ENCODE measurements around the gene CATSPER4. TPM values are rescaled to one million over a fixed set of nuclear protein-coding genes. Genes with fewer than 3 reads are reported as not detected.
A peak's percentile ranks its signal among the peaks of the same experiment; 100 is the strongest.

CATSPER4 gene
- total RNA-seq, 3 donors from 2014 or later (not counting 1 experiment from before 2014, with no cell fraction given) = not detected

DNA sequence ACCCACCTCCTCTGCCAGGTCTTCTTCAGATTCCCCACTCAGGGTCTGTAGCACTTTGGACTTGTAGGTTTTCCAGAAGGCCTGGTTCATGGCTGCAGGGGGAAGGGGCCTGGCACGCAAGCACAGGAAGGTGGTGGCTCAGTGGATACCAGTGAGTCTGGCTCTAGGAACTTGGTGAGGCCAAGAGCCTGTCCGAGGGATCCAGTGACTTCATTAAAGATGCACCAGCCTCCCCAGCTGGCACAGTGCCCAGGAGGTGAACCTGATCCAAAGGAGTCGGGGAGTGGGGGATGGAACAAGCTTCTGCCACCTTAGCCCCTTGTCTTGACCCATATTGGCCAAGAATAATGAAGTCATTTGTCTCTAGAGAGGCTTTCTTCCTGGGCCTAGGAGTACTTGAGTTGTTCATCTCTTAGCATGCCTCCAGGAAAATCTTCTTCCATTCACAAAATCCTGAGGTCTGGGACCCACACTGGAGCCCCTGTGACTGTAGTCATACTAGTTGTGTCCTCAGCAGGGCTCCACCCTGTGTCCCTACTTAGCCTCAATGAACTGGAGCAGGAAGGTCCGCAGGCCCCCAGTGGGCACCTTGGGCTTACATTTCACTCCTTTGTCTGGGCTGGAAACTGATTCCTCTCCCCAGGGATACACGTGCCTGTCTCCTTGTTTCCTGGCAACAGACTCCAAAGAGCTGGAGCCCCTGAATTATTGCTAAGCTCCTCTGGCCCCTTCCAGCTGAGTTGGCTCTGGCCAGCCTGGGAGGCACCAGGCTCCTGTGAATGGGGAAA lies 21.8 kb upstream of the CATSPER4 start, which contains the start of gene C1orf232:
C1orf232 (minus strand) TSS at position 554 of the 788 bp plus-strand sequence; CDS start at position 90, 464 bp downstream.
- no peak for ATAC-seq
- Histone ChIP-seq H3K27ac (ENCODE audit: low read length) (peak within 1 kb of the TSS; percentile 10), H3K4me3 (ENCODE audit: low read length) (peak within 1 kb of the TSS; percentile 60), H3K36me3 (ENCODE audit: control insufficient read depth, insufficient read depth, low read length) (no peaks in the 10 kb centered on the region), H3K4me1 (ENCODE audit: control insufficient read depth, insufficient read depth, low read length) (peaks cover 30% of the 10 kb centered on the region), H3K27me3 (ENCODE audit: control insufficient read depth, insufficient read depth, low read length) (peaks cover 8% of the 10 kb centered on the region), H3K9me3 (ENCODE audit: control insufficient read depth, insufficient read depth, low read length) (no peaks in the 10 kb centered on the region)
- Mint-ChIP-seq H3K4me3 (peak within 1 kb of the TSS; percentile 84), H3K9me3 (no peaks in the 10 kb centered on the region), H3K4me1 (peaks cover 0 to 25% of the 10 kb centered on the region in 2 donors), H3K36me3 (no peaks in the 10 kb centered on the region), H3K27ac (peak within 1 kb of the TSS; percentile 66 to 92), H3K27me3 (ENCODE audit: low read depth in 2 of 2) (peaks cover 0 to 17% of the 10 kb centered on the region in 2 donors)
- WGBS (ENCODE audit: insufficient coverage) = 94% methylated on average over 5 of the region's 5 CpGs
- intact Hi-C loops (cut with micrococcal nuclease) = loop anchor here (1.0 to 10.0 kb wide), 3 partner anchors 64 to 226 kb away; partner anchors contain the start of gene CEP85
- DNase-seq = no peak
- TF ChIP-seq, protein P1, sequence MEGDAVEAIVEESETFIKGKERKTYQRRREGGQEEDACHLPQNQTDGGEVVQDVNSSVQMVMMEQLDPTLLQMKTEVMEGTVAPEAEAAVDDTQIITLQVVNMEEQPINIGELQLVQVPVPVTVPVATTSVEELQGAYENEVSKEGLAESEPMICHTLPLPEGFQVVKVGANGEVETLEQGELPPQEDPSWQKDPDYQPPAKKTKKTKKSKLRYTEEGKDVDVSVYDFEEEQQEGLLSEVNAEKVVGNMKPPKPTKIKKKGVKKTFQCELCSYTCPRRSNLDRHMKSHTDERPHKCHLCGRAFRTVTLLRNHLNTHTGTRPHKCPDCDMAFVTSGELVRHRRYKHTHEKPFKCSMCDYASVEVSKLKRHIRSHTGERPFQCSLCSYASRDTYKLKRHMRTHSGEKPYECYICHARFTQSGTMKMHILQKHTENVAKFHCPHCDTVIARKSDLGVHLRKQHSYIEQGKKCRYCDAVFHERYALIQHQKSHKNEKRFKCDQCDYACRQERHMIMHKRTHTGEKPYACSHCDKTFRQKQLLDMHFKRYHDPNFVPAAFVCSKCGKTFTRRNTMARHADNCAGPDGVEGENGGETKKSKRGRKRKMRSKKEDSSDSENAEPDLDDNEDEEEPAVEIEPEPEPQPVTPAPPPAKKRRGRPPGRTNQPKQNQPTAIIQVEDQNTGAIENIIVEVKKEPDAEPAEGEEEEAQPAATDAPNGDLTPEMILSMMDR (IDR thresholded peaks at IDR 0.05) = no peak

DNA sequence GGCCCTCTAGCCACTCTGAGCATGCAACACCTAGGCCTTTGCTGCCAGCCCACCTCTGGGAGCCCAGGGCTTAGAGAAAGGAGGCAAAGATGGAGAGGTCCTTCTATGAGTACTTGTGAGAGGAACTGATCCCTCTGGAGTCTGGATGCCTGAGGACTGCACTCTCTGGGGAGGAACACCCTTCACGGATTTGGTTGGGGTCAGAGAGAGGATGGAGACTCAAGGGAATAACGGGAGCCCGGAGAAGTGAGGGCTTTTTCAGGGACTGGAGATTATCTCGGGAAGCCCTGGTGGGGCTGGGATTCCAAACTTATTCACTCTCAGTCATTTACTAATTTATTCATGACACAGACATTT lies 21.2 kb upstream of the CATSPER4 start:
- peaks cover 25% of the 10 kb centered on the region for H3K4me1 ChIP-seq (ENCODE audit: control insufficient read depth, insufficient read depth, low read length)
- intact Hi-C loops (cut with micrococcal nuclease) = loop anchor here (1.0 to 10.0 kb wide), 3 partner anchors 63 to 226 kb away; partner anchors contain the start of gene CEP85
- no peaks in the 10 kb centered on the region for H3K9me3 ChIP-seq (ENCODE audit: control insufficient read depth, insufficient read depth, low read length)
- Mint-ChIP-seq H3K27me3 (ENCODE audit: low read depth in 2 of 2) (peaks cover 0 to 15% of the 10 kb centered on the region in 2 donors), H3K36me3 (no peaks in the 10 kb centered on the region), H3K27ac (peak overlapping the region; percentile 66 to 92), H3K9me3 (no peaks in the 10 kb centered on the region), H3K4me3 (peak overlapping the region; percentile 60), H3K4me1 (peaks cover 0 to 25% of the 10 kb centered on the region in 2 donors)
- WGBS (ENCODE audit: insufficient coverage) = 89% methylated on average over 4 of the region's 4 CpGs
- DNase-seq (no peak), ATAC-seq (no peak)
- H3K27me3 ChIP-seq (ENCODE audit: control insufficient read depth, insufficient read depth, low read length) = peaks cover 5% of the 10 kb centered on the region
- H3K27ac ChIP-seq (ENCODE audit: low read length) = no peak overlapping the region
- TF ChIP-seq, protein P1 (IDR thresholded peaks at IDR 0.05) = no peak
- H3K4me3 ChIP-seq (ENCODE audit: low read length) = peak overlapping the region; percentile 60
- no peaks in the 10 kb centered on the region for H3K36me3 ChIP-seq (ENCODE audit: control insufficient read depth, insufficient read depth, low read length)

DNA sequence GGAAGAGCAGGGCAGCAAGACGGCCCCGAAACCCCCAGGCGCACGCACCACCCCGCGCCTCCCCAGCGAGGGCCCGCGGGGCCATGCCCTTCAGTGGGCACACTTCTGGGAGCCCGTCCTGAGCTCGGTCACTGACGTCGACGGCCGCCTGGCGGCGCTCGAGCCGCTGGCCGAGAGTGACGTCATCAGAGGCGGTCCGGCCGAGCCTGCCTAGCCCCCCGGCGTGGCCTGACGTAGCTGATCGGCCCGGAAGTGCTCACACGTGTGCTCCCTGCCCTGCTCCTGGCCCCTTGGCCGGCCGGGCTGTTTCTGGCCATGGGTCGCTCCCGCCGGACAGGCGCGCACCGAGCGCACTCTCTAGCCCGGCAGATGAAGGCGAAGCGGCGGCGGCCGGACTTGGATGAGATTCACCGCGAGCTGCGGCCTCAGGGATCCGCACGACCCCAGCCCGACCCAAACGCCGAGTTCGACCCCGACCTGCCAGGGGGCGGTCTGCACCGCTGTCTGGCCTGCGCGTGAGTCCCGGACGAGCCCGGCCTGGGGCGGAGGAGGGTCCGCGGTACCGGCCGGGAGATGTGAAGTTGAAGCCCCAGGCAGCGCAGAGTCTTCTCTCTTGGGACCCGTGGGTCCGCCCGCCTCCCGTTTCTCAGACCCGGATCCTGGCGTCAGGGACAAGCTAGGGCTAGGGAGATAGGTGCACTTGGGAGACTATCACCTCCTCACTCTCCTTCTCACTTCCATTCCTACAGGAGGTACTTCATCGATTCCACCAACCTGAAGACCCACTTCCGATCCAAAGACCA lies 20.5 kb upstream of the CATSPER4 start, which contains the start of gene ZNF593:
ZNF593 (plus strand) TSS at position 240 of the 803 bp plus-strand sequence; CDS start at position 316, 76 bp downstream.
- Histone ChIP-seq H3K27ac (ENCODE audit: low read length) (peak within 1 kb of the TSS; percentile 10), H3K9me3 (ENCODE audit: control insufficient read depth, insufficient read depth, low read length) (no peaks in the 10 kb centered on the region), H3K36me3 (ENCODE audit: control insufficient read depth, insufficient read depth, low read length) (no peaks in the 10 kb centered on the region), H3K4me1 (ENCODE audit: control insufficient read depth, insufficient read depth, low read length) (peaks cover 18% of the 10 kb centered on the region), H3K27me3 (ENCODE audit: control insufficient read depth, insufficient read depth, low read length) (no peaks in the 10 kb centered on the region), H3K4me3 (ENCODE audit: low read length) (peak within 1 kb of the TSS; percentile 60)
- Mint-ChIP-seq H3K27me3 (ENCODE audit: low read depth in 2 of 2) (peaks cover 0 to 12% of the 10 kb centered on the region in 2 donors), H3K4me1 (peaks cover 0 to 21% of the 10 kb centered on the region in 2 donors), H3K27ac (peak within 1 kb of the TSS; percentile 66 to 92), H3K36me3 (no peaks in the 10 kb centered on the region), H3K4me3 (peak within 1 kb of the TSS; percentile 84), H3K9me3 (no peaks in the 10 kb centered on the region)
- ATAC-seq (peak; percentile 94 to 96 (median 96)), DNase-seq (peak; percentile 90 to 92)
- under 1% methylated on average over 74 of the region's 76 CpGs for WGBS (ENCODE audit: insufficient coverage)
- intact Hi-C loops (cut with micrococcal nuclease) = loop anchor here (1.0 to 10.0 kb wide), 3 partner anchors 62 to 225 kb away; partner anchors contain the start of gene CEP85
- TF ChIP-seq, protein P1 (IDR thresholded peaks at IDR 0.05) = peak; percentile 83
